Measurements from ENCODE around the gene EFCC1. TPM values are rescaled to one million over a fixed set of nuclear protein-coding genes. Genes with fewer than 3 reads are reported as not detected.

EFCC1 gene
- total RNA-seq, 1 experiment from 2014 or later = 1.0 TPM

DNA sequence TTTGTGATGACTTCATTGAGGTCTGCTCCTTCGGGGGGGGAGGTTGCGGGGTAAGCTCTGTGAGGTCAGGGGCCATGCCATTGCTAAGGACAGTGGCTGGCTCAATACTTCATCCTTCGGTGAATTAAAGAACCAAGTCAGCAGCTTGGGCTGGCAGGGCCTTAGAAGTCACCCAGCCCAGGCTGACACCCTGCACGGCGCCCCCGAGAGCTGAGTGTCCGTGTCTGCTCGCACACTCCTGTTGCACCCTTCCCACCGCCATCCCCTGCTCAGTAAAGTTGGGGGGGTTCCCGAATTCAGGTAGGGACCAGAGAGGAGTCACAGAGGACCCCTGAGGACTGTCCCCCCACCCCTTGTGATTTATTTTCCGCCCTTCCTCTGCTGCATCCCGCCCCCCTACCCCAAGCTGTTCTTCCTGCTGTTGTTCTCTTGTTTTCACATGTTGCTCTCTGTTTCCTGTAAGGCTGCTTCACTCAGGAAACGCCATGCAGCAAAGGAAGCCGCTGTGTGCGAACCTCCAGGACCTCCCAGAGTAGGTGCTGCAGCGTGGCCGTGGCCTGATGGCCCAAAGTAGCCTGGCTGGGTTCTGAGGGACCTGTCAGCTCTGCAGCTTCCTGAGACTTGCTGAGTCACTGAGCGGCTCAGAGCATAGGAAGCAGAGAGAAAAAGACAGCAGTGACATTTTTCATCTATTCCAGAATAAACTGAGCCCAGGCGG, 14.4 kb downstream of the EFCC1 start:
- Histone ChIP-seq H3K27me3 (ENCODE audit: insufficient read depth, low read length) (no peaks in the 10 kb centered on the region), H3K4me1 (ENCODE audit: control insufficient read depth in 1 of 2, insufficient read depth in 2 of 2, low read length in 2 of 2) (peaks cover 11 to 17% of the 10 kb centered on the region in 2 experiments), H3K9ac (ENCODE audit: low read length) (no peak overlapping the region), H4K20me1 (ENCODE audit: insufficient read depth) (no peaks in the 10 kb centered on the region), H3K4me3 (replicated peaks in 1 of 2; ENCODE audit: low read depth in 1 of 2, low read length in 2 of 2) (no peak overlapping the region), H3K9me3 (ENCODE audit: control insufficient read depth in 1 of 2, insufficient read depth in 1 of 2, low read depth in 1 of 2, low read length in 2 of 2) (no peaks in the 10 kb centered on the region), H3K36me3 (ENCODE audit: control insufficient read depth in 1 of 2, insufficient read depth in 2 of 2, low read length in 2 of 2) (no peaks in the 10 kb centered on the region), H2AFZ (ENCODE audit: low read depth, low read length, poor library complexity, severe bottlenecking) (no peak overlapping the region), H3K27ac (ENCODE audit: low read depth, low read length) (no peak overlapping the region), H3K9me2 (ENCODE audit: insufficient read depth) (no peaks in the 10 kb centered on the region), H3K79me2 (ENCODE audit: insufficient read depth, low read length) (no peaks in the 10 kb centered on the region), H3K4me2 (ENCODE audit: low read length) (peak overlapping the region; percentile 33)
- intact Hi-C loops (cut with micrococcal nuclease) = no loop called here
- no peak for DNase-seq (ENCODE audit: low read depth, low spot score)
- CTCF ChIA-PET = interaction anchor here (0.7 to 2.8 kb wide), 11 partner anchors 8 to 234 kb away, joined by 3 to 27 read pairs (median 4); partner anchors contain the start of genes CFAP92, COPG1 and RAB43
- TF ChIP-seq ZNF274 (IDR thresholded peaks at IDR 0.05; ENCODE audit: low read depth, low read length) (no peak), SP1 (IDR thresholded peaks at IDR 0.05; ENCODE audit: low read depth) (no peak), YY1 (IDR thresholded peaks at IDR 0.05; ENCODE audit: extremely low read depth, insufficient replicate concordance, low read depth, low read length) (no peak), POLR2A (IDR thresholded peaks at IDR 0.05; ENCODE audit: borderline replicate concordance, extremely low read depth, insufficient read depth, insufficient read length) (no peak), POLR2AphosphoS5 (IDR thresholded peaks at IDR 0.05; ENCODE audit: low read depth, low read length) (no peak), REST (IDR thresholded peaks at IDR 0.05; ENCODE audit: low read depth) (no peak), TCF7L2 (IDR thresholded peaks at IDR 0.05; ENCODE audit: borderline replicate concordance, extremely low read depth, insufficient read depth, insufficient read length) (no peak), EZH2 (IDR thresholded peaks at IDR 0.05) (no peak), ZFX (IDR thresholded peaks at IDR 0.05) (no peak), ZBTB33 (IDR thresholded peaks at IDR 0.05; ENCODE audit: extremely low read depth, insufficient replicate concordance, low read length) (no peak), SRF (IDR thresholded peaks at IDR 0.05; ENCODE audit: low read depth) (no peak), RAD21 (IDR thresholded peaks at IDR 0.05; ENCODE audit: low read depth) (no peak), FOSL1 (IDR thresholded peaks at IDR 0.05; ENCODE audit: low read depth) (no peak), CTCF (IDR thresholded peaks at IDR 0.05 in 2 of 3, conservative IDR thresholded peaks at IDR 0.05 in 1 of 3; ENCODE audit: borderline replicate concordance in 1 of 3, insufficient read depth in 1 of 3, low read depth in 2 of 3, low read length in 2 of 3) (no peak), EGR1 (IDR thresholded peaks at IDR 0.05; ENCODE audit: low read depth) (no peak), EZH2phosphoT487 (IDR thresholded peaks at IDR 0.05; ENCODE audit: borderline replicate concordance) (no peak), ELF1 (IDR thresholded peaks at IDR 0.05; ENCODE audit: borderline replicate concordance, low read depth) (no peak)
- TF ChIP-seq, protein P1, sequence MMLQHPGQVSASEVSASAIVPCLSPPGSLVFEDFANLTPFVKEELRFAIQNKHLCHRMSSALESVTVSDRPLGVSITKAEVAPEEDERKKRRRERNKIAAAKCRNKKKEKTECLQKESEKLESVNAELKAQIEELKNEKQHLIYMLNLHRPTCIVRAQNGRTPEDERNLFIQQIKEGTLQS (IDR thresholded peaks at IDR 0.05) = no peak
- TF ChIP-seq, protein P2, sequence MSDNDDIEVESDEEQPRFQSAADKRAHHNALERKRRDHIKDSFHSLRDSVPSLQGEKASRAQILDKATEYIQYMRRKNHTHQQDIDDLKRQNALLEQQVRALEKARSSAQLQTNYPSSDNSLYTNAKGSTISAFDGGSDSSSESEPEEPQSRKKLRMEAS (IDR thresholded peaks at IDR 0.05) = no peak
- ATAC-seq = no peak
- RAD21 ChIA-PET (ENCODE audit: low non-redundant PET in 1 of 2, low total read pairs in 2 of 2, uncharacterized antibody in 2 of 2, unreplicated experiment in 2 of 2) = interaction anchor here (1.1 to 1.7 kb wide), 2 partner anchors 12 to 45 kb away, joined by 4 to 6 read pairs; no protein-coding TSS in a partner anchor
- POLR2A ChIA-PET = interaction anchor here (1.3 to 1.5 kb wide), 2 partner anchors 11 to 12 kb away, joined by 3 to 5 read pairs; no protein-coding TSS in a partner anchor
- no TSS peak for BruUV-seq (replicated peaks)
